Sigmoid colon (tissue), 7 donors: Measurements from ENCODE around the gene SGPP2. TPM values are rescaled to one million over a fixed set of nuclear protein-coding genes. Genes with fewer than 3 reads are reported as not detected.

Source experiments
- DNase-seq: peaks from one replicate; pipeline ENCODE4 v3.0.0-alpha.2; 2019
- H3K27ac ChIP-seq, 4 donors: fragments of 200-600 bp; sonication (generic); one replicate each; pipeline ENCODE4 v1.5.1; 2016 to 2019; ENCODE audit warnings: mild to moderate bottlenecking in 1 of 4
- H3K27me3 ChIP-seq, 3 donors: fragments of 200-600 bp; sonication (generic); one replicate each; pipeline ENCODE4 v1.5.1; 2019; ENCODE audit warnings: mild to moderate bottlenecking in 1 of 3
- H3K36me3 ChIP-seq, 4 donors: fragments of 200-600 bp; sonication (generic); one replicate each; pipeline ENCODE4 v1.5.1; 2016 to 2019
- H3K4me1 ChIP-seq, 4 donors: fragments of 200-600 bp; sonication (generic); one replicate each; pipeline ENCODE4 v1.5.1; 2017 to 2019
- H3K4me3 ChIP-seq, 4 donors: fragments of 200-600 bp; sonication (generic); one replicate each; pipeline ENCODE4 v1.5.1; 2017 to 2019; ENCODE audit warnings: mild to moderate bottlenecking in 2 of 4, moderate library complexity in 1 of 4
- H3K9me3 ChIP-seq, 4 donors: fragments of 200-600 bp in 3 of 4; sonication (generic) in 3 of 4; one replicate each; pipeline versions ENCODE4 v1.5.1 to v1.6.1; 2013 to 2019
- CTCF ChIP-seq, 4 experiments: fragments of 450-650 bp in 3 of 4; fragments of 200-600 bp in 1 of 4; IDR thresholded peaks; one replicate each; pipeline ENCODE4 v1.5.1; 2016 to 2019; ENCODE audit warnings: antibody characterized with exemption in 4 of 4, mild to moderate bottlenecking in 3 of 4, moderate library complexity in 2 of 4
- EP300 ChIP-seq, 4 donors: sonication (generic); formaldehyde crosslinking; IDR thresholded peaks; one replicate each; pipeline ENCODE4 v1.6.1; 2017; ENCODE audit warnings: antibody characterized with exemption in 4 of 4
- POLR2A ChIP-seq, 2 donors: fragments of 450-650 bp; IDR thresholded peaks; one replicate each; pipeline ENCODE4 v1.6.1; 2016; ENCODE audit warnings: antibody characterized with exemption in 2 of 2, mild to moderate bottlenecking in 2 of 2, moderate library complexity in 2 of 2
- POLR2AphosphoS5 ChIP-seq, 4 donors: sonication (generic); formaldehyde crosslinking; IDR thresholded peaks; one replicate each; pipeline ENCODE4 v1.6.1; 2017; ENCODE audit warnings: antibody characterized with exemption in 4 of 4
- WGBS, 2 donors: extraction: QIAGEN DNeasy Blood & Tissue Kit; methylation state at CpG; one replicate each; pipeline ENCODE4 v1.1.7; 2013; 5-methylcytosine and 5-hydroxymethylcytosine counted together
- intact Hi-C: fragments of 100-400 bp; cut with DNase I; formaldehyde crosslinking; loops from one replicate; pipeline ENCODE4 v1.15.1; 2023
- polyA plus RNA-seq, 3 donors: library from polyadenylated mRNA; stranded (reverse); fragments of 200-250 nt; gene quantifications; one replicate each; pipeline ENCODE4 v1.2.3, GENCODE V29; 2013
- total RNA-seq, 4 donors: library from RNA; depleted of rRNA; stranded (reverse); fragments of >200 nt; gene quantifications; one replicate each; pipeline ENCODE4 v1.1.0, GENCODE V29; 2016
- donor health status: healthy with polysubstance abuse.
- donor health status: Bipolar disorder and iron deficiency.
- donor health status: healthy.

Gene SGPP2
- total and polyA plus RNA-seq, 7 donors: 0.49 to 25.1 (median 1.1) TPM

- Histone ChIP-seq H3K9me3 (no peaks in the 10 kb centered on the region), H3K36me3 (peaks cover 0 to 5% (median 2%) of the 10 kb centered on the region in 4 donors), H3K4me3 (no peak overlapping the region), H3K27me3 (no peaks in the 10 kb centered on the region), H3K4me1 (peaks cover 0 to 59% (median 47%) of the 10 kb centered on the region in 4 donors), H3K27ac (peak overlapping the region in 3 of 4 donors; percentile 39 to 52 (median 45))
- intact Hi-C loops: no loop called here
- TF ChIP-seq CTCF (IDR thresholded peaks at IDR 0.05) (no peak), POLR2A (IDR thresholded peaks at IDR 0.05) (no peak), EP300 (IDR thresholded peaks at IDR 0.05) (no peak), POLR2AphosphoS5 (IDR thresholded peaks at IDR 0.05) (no peak)
- DNase-seq: peak; percentile 85
- 83 to 84% methylated on average over 4 of the region's 4 CpGs for WGBS, 2 donors
Measured at GRCh38 chr2:222568865-222569264, 144.5 kb downstream of the SGPP2 start.

GRCh38 chr2:222569826-222570225, 145.5 kb downstream of the SGPP2 start:
- Histone ChIP-seq H3K4me1 (peaks cover 0 to 68% (median 53%) of the 10 kb centered on the region in 4 donors), H3K9me3 (no peaks in the 10 kb centered on the region), H3K27ac (peak overlapping the region in 3 of 4 donors; percentile 25 to 52 (median 39)), H3K4me3 (no peak overlapping the region), H3K27me3 (no peaks in the 10 kb centered on the region), H3K36me3 (peaks cover 0 to 5% (median 2%) of the 10 kb centered on the region in 4 donors)
- TF ChIP-seq POLR2AphosphoS5 (IDR thresholded peaks at IDR 0.05): peak in 2 of 4 donors; percentile 22 to 32
- no peak for TF ChIP-seq POLR2A (IDR thresholded peaks at IDR 0.05)
- no peak for TF ChIP-seq CTCF (IDR thresholded peaks at IDR 0.05)
- TF ChIP-seq EP300 (IDR thresholded peaks at IDR 0.05): no peak
- DNase-seq: no peak
- 78 to 86% methylated on average over 1 of the region's 1 CpG for WGBS, 2 donors
- intact Hi-C loops: loop anchor here (5.0 kb wide), 1 partner anchor 37 kb away; no protein-coding TSS in a partner anchor

GRCh38 chr2:222572264-222572721, 147.9 kb downstream of the SGPP2 start:
- no peaks in the 10 kb centered on the region for H3K27me3 ChIP-seq
- TF ChIP-seq POLR2AphosphoS5 (IDR thresholded peaks at IDR 0.05): no peak
- no peak for TF ChIP-seq EP300 (IDR thresholded peaks at IDR 0.05)
- no peak for TF ChIP-seq CTCF (IDR thresholded peaks at IDR 0.05)
- TF ChIP-seq POLR2A (IDR thresholded peaks at IDR 0.05): no peak
- H3K27ac ChIP-seq: peak overlapping the region; percentile 43 to 79 (median 71)
- DNase-seq: no peak
- H3K4me3 ChIP-seq: no peak overlapping the region
- H3K36me3 ChIP-seq: peaks cover 0 to 5% (median 2%) of the 10 kb centered on the region in 4 donors
- intact Hi-C loops: loop anchor here (5.0 kb wide), 1 partner anchor 35 kb away; no protein-coding TSS in a partner anchor
- 79 to 89% methylated on average over 6 of the region's 6 CpGs for WGBS, 2 donors
- peaks cover 0 to 92% (median 63%) of the 10 kb centered on the region in 4 donors for H3K4me1 ChIP-seq
- H3K9me3 ChIP-seq: no peaks in the 10 kb centered on the region

GRCh38 chr2:222572751-222573174, 148.4 kb downstream of the SGPP2 start:
- 76 to 88% methylated on average over 1 of the region's 1 CpG for WGBS, 2 donors
- intact Hi-C loops: loop anchor here (5.0 kb wide), 1 partner anchor 35 kb away; no protein-coding TSS in a partner anchor
- peak overlapping the region; percentile 43 to 79 (median 71) for H3K27ac ChIP-seq

More at GRCh38 chr2:222572751-222573174, 148.4 kb downstream of the SGPP2 start:
- Histone ChIP-seq H3K4me1 (peaks cover 0 to 94% (median 63%) of the 10 kb centered on the region in 4 donors), H3K36me3 (peaks cover 0 to 5% (median 2%) of the 10 kb centered on the region in 4 donors), H3K9me3 (no peaks in the 10 kb centered on the region), H3K27me3 (no peaks in the 10 kb centered on the region), H3K4me3 (no peak overlapping the region)
- no peak for DNase-seq
- no peak for TF ChIP-seq CTCF (IDR thresholded peaks at IDR 0.05)
- peak in 2 of 4 donors; percentile 55 to 60 for TF ChIP-seq POLR2AphosphoS5 (IDR thresholded peaks at IDR 0.05)
